ENCODE measurements around the gene RELB.
A peak's percentile ranks its signal among the peaks of the same experiment; 100 is the strongest.

RELB gene

GRCh38 chr19:45079063-45079910 lies 78.0 kb downstream of the RELB start, which contains the start of gene GEMIN7:
Gene GEMIN7, plus strand, starts transcription at chr19:45079260. Its CDS starts 10,855 bp downstream, at chr19:45090115.
- H3K4me3 ChIP-seq (ENCODE audit: low read length): peak within 1 kb of the TSS; percentile 99

GRCh38 chr19:45079911-45080370 lies 78.7 kb downstream of the RELB start:
- Histone ChIP-seq H3K4me1 (ENCODE audit: control insufficient read depth, low read depth, low read length) (peaks cover 25% of the 10 kb centered on the region), H3K4me3 (ENCODE audit: low read length) (peak overlapping the region; percentile 99)

More at GRCh38 chr19:45079063-45079910, 78.0 kb downstream of the RELB start, which contains the start of gene GEMIN7:
- peak within 1 kb of the TSS; percentile 95 for H3K27ac ChIP-seq (ENCODE audit: low read length)
- H3K9ac ChIP-seq (ENCODE audit: low read length): peak within 1 kb of the TSS; percentile 98
- no peaks in the 10 kb centered on the region for H3K27me3 ChIP-seq (ENCODE audit: control insufficient read depth, insufficient read depth, low read length)
- peaks cover 30% of the 10 kb centered on the region for H3K4me1 ChIP-seq (ENCODE audit: control insufficient read depth, low read depth, low read length)
- H3K36me3 ChIP-seq (ENCODE audit: control insufficient read depth, low read depth, low read length): peaks cover 13% of the 10 kb centered on the region
- no peaks in the 10 kb centered on the region for H3K9me3 ChIP-seq (ENCODE audit: control insufficient read depth, low read depth, low read length)

DNA sequence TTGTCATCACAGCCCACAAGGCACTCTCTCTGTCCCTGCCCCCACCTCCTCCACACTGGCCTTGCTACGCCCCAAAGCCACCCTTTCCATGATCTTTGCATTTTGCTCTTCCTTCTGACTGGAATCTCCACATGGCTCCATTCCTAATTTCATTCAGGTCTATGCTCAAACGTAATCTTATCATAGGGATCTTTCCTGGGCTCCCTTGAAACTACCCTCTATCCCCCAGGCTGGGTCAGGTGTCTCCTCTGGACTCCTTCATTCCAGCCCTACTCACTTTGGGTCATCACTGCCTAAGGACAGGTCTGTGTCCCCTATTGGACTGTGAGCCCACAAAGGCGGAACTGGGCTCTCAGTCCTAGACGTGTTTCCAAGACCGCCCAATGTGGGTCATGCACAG lies 80.9 kb downstream of the RELB start:
- H3K4me1 ChIP-seq (ENCODE audit: control insufficient read depth, low read depth, low read length): peaks cover 17% of the 10 kb centered on the region
- H3K27ac ChIP-seq (ENCODE audit: low read length): no peak overlapping the region
- H3K9ac ChIP-seq (ENCODE audit: low read length): no peak overlapping the region
- peaks cover 13% of the 10 kb centered on the region for H3K36me3 ChIP-seq (ENCODE audit: control insufficient read depth, low read depth, low read length)
- H3K9me3 ChIP-seq (ENCODE audit: control insufficient read depth, low read depth, low read length): no peaks in the 10 kb centered on the region
- H3K27me3 ChIP-seq (ENCODE audit: control insufficient read depth, insufficient read depth, low read length): no peaks in the 10 kb centered on the region
- H3K4me3 ChIP-seq (ENCODE audit: low read length): no peak overlapping the region

More at GRCh38 chr19:45079911-45080370, 78.7 kb downstream of the RELB start:
- H3K9me3 ChIP-seq (ENCODE audit: control insufficient read depth, low read depth, low read length): no peaks in the 10 kb centered on the region
- no peaks in the 10 kb centered on the region for H3K27me3 ChIP-seq (ENCODE audit: control insufficient read depth, insufficient read depth, low read length)
- H3K36me3 ChIP-seq (ENCODE audit: control insufficient read depth, low read depth, low read length): peaks cover 13% of the 10 kb centered on the region
- H3K27ac ChIP-seq (ENCODE audit: low read length): peak overlapping the region; percentile 95
- peak overlapping the region; percentile 98 for H3K9ac ChIP-seq (ENCODE audit: low read length)

- no peak overlapping the region for H3K4me3 ChIP-seq (ENCODE audit: low read length)
- no peaks in the 10 kb centered on the region for H3K27me3 ChIP-seq (ENCODE audit: control insufficient read depth, insufficient read depth, low read length)
- peaks cover 23% of the 10 kb centered on the region for H3K36me3 ChIP-seq (ENCODE audit: control insufficient read depth, low read depth, low read length)
- no peaks in the 10 kb centered on the region for H3K9me3 ChIP-seq (ENCODE audit: control insufficient read depth, low read depth, low read length)
- H3K9ac ChIP-seq (ENCODE audit: low read length): no peak overlapping the region
- no peak overlapping the region for H3K27ac ChIP-seq (ENCODE audit: low read length)
- peaks cover 4% of the 10 kb centered on the region for H3K4me1 ChIP-seq (ENCODE audit: control insufficient read depth, low read depth, low read length)
These were observed 85.2 kb downstream of the RELB start for GRCh38 chr19:45086480-45086879.

DNA sequence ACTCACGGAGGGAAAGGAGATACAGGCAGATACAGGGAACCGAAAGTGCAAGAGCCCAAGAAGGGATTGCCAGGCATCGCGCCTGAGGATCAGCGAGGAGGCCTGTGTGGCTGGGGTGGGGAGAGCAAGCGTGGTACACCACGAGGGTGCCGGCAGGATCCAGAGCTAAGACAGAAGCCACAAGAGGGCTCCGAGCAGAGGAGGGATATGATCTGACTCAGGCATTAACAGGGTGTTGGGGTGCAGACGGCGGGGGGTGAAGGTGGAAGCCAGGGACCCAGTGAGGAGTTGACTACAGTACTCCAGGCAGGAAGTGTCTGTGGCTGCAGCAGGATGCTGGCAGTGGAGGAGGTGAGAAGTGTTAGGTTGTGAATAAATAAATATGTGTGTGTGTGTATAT lies 86.3 kb downstream of the RELB start:
- Histone ChIP-seq H3K9me3 (ENCODE audit: control insufficient read depth, low read depth, low read length) (no peaks in the 10 kb centered on the region), H3K36me3 (ENCODE audit: control insufficient read depth, low read depth, low read length) (peaks cover 13% of the 10 kb centered on the region), H3K9ac (ENCODE audit: low read length) (no peak overlapping the region), H3K27me3 (ENCODE audit: control insufficient read depth, insufficient read depth, low read length) (no peaks in the 10 kb centered on the region), H3K4me3 (ENCODE audit: low read length) (no peak overlapping the region), H3K4me1 (ENCODE audit: control insufficient read depth, low read depth, low read length) (peaks cover 4% of the 10 kb centered on the region), H3K27ac (ENCODE audit: low read length) (no peak overlapping the region)

Measured in iPS-18a (cell line).